Measurements from ENCODE around the gene CBLB.
A peak's percentile ranks its signal among the peaks of the same experiment; 100 is the strongest.

Gene CBLB

GRCh38 chr3:105676621-105677300, 192.1 kb downstream of the CBLB start:
- DNase-seq, result no peak

DNA sequence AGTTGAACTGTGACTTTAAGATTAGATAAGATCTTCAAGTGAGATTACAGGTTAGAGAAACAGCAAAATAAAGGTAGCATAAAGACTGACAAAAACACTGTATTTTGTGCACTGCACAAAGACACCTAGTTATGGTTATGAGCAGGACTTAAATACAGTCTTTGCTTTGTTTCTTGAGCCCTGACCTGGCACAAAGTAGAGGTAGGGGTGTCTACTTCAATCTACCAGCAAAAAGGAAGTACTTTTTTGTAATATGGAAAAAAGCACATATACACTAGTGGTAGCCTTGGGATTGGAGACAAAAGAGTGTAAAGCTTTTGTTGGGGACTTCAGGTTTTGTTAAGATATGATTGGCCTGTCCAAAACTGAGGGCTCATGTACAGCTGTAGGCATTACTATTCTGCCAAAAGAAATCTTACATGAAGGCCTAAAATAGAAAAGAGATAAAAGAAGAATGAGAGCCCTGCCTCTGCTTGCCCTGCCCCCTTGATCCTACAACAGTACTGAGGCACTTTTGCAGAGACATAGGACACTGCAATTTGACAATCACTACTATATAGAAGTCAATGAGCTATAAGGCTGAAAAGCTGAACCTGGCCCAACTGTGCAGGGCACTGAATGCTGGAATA, 194.3 kb downstream of the CBLB start:
- DNase-seq, result no peak

GRCh38 chr3:105672996-105673395, 195.8 kb downstream of the CBLB start:
- DNase-seq, result no peak

- no peak for DNase-seq
Measured at GRCh38 chr3:105662306-105662705, 206.5 kb downstream of the CBLB start.

- DNase-seq, result no peak
Measured at GRCh38 chr3:105661461-105661860, 207.4 kb downstream of the CBLB start.

GRCh38 chr3:105656651-105657504, 211.9 kb downstream of the CBLB start:
- no peak for DNase-seq

- no peak for DNase-seq
Measured at GRCh38 chr3:105653868-105654267, 214.9 kb downstream of the CBLB start.

DNA sequence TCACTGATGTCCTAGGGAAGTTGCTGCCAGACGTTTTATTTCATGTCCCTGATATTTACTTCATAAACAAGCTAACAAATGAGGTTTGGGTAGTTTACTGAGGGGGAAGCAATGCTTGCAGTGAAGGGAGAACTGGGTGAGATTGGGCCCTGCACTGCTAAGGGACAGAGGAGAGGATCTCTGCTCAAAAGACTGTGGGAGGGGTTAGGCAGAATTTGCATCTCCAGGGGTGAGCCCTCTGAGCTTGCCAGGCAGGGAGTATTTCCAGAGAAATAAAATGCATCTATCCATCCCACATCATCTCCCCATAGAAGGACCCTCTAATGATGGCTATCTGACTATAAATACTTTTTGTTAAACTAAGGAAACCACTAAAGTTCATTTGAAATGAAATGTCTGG, 215.6 kb downstream of the CBLB start:
- no peak for DNase-seq

- DNase-seq, result peak; percentile 6
Measured at GRCh38 chr3:105649480-105649879, 219.3 kb downstream of the CBLB start.

GRCh38 chr3:105647047-105647446, 221.8 kb downstream of the CBLB start:
- DNase-seq, result peak; percentile 66

GRCh38 chr3:105639131-105639530, 229.7 kb downstream of the CBLB start:
- no peak for DNase-seq

GRCh38 chr3:105634708-105635107, 234.1 kb downstream of the CBLB start:
- DNase-seq, result no peak

- DNase-seq, result no peak
Measured at GRCh38 chr3:105629718-105630117, 239.1 kb downstream of the CBLB start.

DNA sequence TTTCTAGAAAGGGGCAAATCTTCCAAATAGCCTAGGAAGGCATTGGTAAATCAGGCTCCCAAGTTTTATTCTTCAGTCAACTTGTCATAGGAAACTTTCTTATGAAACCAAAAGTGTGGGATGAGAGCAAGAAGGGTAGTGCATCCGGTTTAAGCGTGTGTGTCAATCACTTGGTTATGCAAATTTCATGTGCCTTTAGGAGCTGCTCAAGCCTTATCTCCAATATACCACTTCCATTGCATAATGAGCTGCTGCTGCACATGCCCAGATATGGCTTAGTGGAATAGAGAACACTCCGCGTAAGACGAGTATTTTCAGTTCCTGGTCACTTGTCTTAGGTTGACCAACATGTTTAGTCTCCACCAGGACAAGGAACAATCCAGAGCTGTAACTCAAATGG, 242.1 kb downstream of the CBLB start:
- DNase-seq, result no peak

DNA sequence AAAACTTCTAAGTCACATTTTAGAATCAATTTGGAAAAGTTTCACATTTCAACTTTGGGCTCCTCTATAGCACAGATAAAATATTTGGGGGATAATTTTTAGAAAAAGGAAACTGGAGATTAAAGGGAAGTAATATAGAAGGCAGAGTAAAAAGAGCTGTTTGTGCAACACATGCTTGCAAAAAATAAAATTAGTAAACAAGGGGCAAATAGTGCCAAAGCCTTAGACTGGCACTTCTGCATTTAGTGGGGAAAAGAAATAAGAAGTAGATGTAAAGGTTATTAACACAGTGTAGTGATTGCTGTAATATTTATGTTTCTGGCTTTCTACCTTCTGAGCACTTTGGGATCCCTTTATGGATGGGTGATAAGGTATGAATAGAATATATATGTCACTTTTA, 246.6 kb downstream of the CBLB start:
- DNase-seq, result no peak

DNA sequence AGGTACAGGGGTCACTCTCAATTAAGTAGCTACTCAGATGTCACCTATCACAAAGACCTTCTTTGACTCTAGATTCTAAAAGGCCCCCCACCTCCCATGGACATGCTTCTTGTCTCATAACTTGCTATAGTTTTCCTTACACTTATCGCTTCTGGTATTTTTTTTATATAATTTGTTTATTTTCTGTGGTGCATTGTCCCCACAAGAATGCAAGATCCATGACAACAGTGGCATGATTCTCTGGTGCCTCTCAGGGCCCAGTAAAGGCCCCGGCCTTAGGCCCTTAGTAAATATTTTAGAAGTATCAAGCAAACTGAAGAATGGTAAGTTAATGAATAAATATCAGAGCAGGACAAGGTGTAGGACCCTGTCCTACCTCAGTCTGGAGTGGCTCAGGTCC, 248.6 kb downstream of the CBLB start:
- DNase-seq, result no peak

DNA sequence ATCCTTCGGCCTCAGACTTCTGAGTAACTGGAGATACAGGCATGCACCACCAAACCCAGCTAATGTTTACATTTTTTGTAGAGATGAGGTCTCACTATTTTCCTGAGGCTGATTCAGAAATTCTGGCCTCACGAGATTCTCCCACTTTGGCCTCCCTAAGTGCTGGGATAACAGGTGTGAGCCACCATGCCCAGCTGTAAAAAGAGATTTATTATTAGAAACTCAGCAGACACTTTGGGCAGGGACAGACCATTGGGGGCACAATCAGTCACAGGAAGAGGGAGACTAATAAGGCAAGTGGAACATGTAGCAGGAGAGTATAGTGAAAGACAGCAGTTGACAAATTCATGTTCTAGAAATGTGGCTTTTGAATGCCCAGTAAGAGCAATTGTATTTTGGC, 249.2 kb downstream of the CBLB start:
- DNase-seq, result no peak

DNA sequence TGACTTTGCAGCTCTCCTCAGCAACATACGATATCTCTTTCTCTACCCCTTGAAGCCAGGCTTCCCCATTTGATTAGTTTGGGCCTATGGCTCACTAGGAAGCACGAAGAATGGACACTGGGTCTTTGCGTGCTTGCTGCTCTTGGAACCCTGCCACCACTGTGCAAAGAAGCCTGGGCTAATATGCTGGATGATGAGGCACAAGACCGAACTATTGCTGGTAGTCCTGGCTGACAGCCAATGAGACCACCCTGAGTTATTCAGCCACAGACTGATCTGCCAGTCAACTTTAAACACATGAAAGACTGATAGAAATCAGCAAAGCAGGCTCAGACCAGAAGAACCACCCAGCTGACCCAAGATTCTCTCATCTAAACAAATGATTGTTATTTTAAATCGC, 250.3 kb downstream of the CBLB start:
- DNase-seq, result no peak

GRCh38 chr3:105616374-105617121, 252.3 kb downstream of the CBLB start:
- DNase-seq, result no peak

DNA sequence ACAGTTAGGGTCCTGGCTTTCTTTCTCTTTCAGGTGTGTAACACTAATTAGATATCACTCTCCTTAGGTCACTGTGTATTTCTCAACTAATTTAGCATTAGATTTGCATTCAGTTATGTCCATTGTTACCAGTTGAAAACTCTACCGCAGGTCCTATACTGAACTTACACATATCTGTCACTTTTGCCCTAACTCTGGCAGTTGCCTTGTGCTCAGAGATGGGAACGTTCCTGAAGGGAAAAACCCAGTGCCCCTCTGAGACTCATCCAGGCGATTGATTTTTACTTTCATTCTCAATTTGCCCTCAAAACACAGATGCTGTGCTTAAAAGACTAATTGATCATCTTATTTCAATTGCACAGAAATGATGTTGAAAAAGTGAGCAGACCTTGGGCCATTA, 253.0 kb downstream of the CBLB start:
- DNase-seq, result no peak

DNA sequence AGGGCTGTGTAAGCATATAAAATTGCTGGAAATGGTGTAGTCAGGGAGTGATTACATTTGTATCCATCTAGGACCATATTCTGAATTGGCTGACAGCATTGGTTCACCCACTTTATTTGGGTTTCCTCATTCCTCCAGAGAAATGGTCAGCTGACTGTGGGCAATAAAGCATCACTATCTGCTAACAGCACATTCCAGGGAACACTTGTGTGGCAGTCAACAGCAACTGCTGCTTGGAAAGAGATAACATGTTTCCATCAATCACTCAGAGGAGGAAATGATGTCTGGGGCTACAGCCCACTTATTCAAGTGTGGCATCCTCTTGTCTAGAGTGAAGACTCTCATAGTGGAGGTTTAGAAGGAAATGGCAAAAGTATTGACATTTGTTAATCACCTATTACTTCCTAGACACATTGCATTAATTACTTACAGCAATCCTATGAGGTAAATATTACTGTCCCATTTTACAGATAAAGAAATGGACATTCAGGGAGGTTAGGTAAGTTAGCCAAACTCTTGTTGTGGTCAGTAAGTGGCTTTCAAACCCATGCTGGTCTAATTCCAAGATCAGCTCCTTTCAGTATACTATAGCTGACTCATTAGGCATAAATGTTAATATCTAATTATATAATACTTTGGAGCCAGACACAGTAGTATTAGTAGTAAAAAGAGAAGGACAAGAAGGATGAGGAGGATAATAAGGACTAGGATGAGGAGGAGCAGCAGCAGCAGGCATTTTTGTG, 254.4 kb downstream of the CBLB start:
- DNase-seq, result no peak

GRCh38 chr3:105613120-105613519, 255.7 kb downstream of the CBLB start:
- DNase-seq, result no peak
